Measurements from ENCODE around the gene DLX1. TPM values are rescaled to one million over a fixed set of nuclear protein-coding genes. Genes with fewer than 3 reads are reported as not detected.
A peak's percentile ranks its signal among the peaks of the same experiment; 100 is the strongest.

The DLX1 gene
- total and polyA plus RNA-seq, 2 experiments from 2014 or later = 3.8 to 9.5 TPM

DNA sequence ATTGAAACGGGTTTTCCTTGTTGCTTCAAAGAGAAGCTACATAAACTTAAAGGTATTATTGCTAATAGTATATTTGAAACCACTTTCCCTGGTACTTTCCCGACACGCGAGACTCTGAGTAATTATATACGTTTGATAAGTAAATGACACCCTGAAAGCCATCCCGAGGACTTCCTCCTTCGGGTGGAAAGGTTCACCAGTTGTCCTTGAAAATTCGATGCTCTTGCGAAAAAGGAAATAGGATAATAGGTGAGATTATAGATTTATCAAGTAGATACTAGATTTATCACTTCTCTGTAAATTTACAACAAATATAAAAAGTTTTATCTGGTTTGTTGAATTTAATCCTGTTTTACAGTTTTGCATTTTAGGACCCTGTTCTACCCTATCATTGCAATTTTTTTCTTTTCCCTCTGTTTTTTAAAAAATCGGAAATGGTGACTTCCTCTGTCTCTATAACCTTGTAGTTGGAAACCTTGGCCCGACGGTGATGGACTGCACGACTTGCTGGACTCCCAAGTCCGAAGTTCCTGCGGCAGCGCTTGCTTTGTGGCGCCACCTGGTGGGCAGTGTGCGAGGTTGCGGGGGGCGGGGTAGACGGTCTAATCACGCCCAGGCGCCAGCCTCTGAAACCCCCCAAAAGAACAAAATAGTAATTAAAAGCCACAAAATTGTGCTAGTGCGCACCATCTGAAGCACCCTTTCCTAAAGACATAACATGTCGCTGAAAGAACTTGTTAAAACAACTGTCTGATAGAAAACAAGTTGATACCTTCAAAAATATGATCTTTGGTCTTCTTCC is 18.4 kb downstream of the DLX1 start:
- H3K4me3 ChIP-seq = peak overlapping the region; percentile 83
- H3K4me1 ChIP-seq (ENCODE audit: insufficient read depth) = peaks cover 10% of the 10 kb centered on the region
- no peak for TF ChIP-seq EZH2 (IDR thresholded peaks at IDR 0.05; ENCODE audit: insufficient read depth, poor library complexity, severe bottlenecking)
- TF ChIP-seq EZH2phosphoT487 (IDR thresholded peaks at IDR 0.05; ENCODE audit: insufficient read depth, low read depth) = no peak
- H2AFZ ChIP-seq = peak overlapping the region; percentile 70
- peak overlapping the region; percentile 98 for H3K9ac ChIP-seq
- peak overlapping the region; percentile 99 for H3K4me2 ChIP-seq (ENCODE audit: unreplicated experiment)
- H3K36me3 ChIP-seq (ENCODE audit: low read depth) = no peaks in the 10 kb centered on the region
- H3K9me2 ChIP-seq (ENCODE audit: insufficient read depth) = no peaks in the 10 kb centered on the region
- H3K79me2 ChIP-seq (ENCODE audit: insufficient read depth) = peaks cover 24% of the 10 kb centered on the region
- in situ Hi-C loops (cut with MboI) = loop anchor here (10.0 kb wide), 1 partner anchor 289 kb away; no protein-coding TSS in a partner anchor
- H4K20me1 ChIP-seq (ENCODE audit: insufficient read depth) = no peaks in the 10 kb centered on the region
- H3K27me3 ChIP-seq (replicated peaks; ENCODE audit: insufficient read depth) = no peaks in the 10 kb centered on the region
- DNase-seq = peak; percentile 91
- H3F3A ChIP-seq (ENCODE audit: insufficient read depth) = peaks cover 13% of the 10 kb centered on the region
- H3K27ac ChIP-seq = peak overlapping the region; percentile 98
- no peaks in the 10 kb centered on the region for H3K9me3 ChIP-seq (ENCODE audit: low read depth)
- WGBS, 2 experiments (ENCODE audit: low coverage in 1 of 2, low lambda C conversion rate in 2 of 2, missing lambda C conversion rate in 2 of 2) = 7 to 8% methylated on average over 25 of the region's 25 CpGs

DNA sequence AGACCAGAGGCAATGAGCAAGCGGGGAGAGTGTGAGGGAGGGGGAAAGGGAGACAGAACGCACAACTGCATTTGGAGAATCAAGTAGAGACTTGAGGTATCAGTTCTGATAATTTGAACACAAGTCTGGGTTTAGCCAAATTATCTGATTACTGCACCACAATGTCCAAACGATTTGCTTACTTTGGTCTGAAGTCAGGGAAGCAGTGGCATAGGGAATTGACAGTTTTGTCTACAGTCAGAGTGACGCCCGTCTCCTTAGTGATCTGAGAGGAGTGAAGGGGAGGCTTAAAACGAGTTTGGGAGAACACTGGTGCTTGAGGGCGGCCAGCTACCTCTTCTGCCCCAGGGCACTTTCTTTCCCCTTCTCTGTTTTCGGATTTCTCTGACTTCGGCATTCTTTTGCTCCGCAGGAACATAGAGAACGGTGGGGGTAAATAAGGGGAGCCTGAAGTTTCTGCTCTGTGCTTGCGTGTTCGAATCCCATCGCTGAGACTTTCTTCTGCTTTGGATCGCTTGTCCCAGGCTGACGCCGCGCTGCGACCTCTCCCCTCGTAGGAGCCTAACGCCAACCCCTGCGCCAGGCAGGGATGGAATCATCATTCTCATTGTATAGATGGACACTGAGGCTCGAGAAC is 20.3 kb downstream of the DLX1 start:
- Histone ChIP-seq H2AFZ (peak overlapping the region; percentile 93), H3K79me2 (ENCODE audit: insufficient read depth) (peaks cover 11% of the 10 kb centered on the region), H3F3A (ENCODE audit: insufficient read depth) (peaks cover 8% of the 10 kb centered on the region), H3K36me3 (ENCODE audit: low read depth) (no peaks in the 10 kb centered on the region), H3K9me2 (ENCODE audit: insufficient read depth) (no peaks in the 10 kb centered on the region), H3K4me1 (ENCODE audit: insufficient read depth) (no peaks in the 10 kb centered on the region), H3K27ac (no peak overlapping the region), H4K20me1 (ENCODE audit: insufficient read depth) (no peaks in the 10 kb centered on the region), H3K27me3 (replicated peaks; ENCODE audit: insufficient read depth) (no peaks in the 10 kb centered on the region), H3K9me3 (ENCODE audit: low read depth) (no peaks in the 10 kb centered on the region), H3K4me3 (peak overlapping the region; percentile 73), H3K9ac (peak overlapping the region; percentile 62), H3K4me2 (ENCODE audit: unreplicated experiment) (peak overlapping the region; percentile 78)
- in situ Hi-C loops (cut with MboI) = loop anchor here (10.0 kb wide), 1 partner anchor 291 kb away; no protein-coding TSS in a partner anchor
- DNase-seq = no peak
- 24 to 26% methylated on average over 23 of the region's 23 CpGs for WGBS, 2 experiments (ENCODE audit: low coverage in 1 of 2, low lambda C conversion rate in 2 of 2, missing lambda C conversion rate in 2 of 2)
- no peak for TF ChIP-seq EZH2 (IDR thresholded peaks at IDR 0.05; ENCODE audit: insufficient read depth, poor library complexity, severe bottlenecking)
- TF ChIP-seq EZH2phosphoT487 (IDR thresholded peaks at IDR 0.05; ENCODE audit: insufficient read depth, low read depth) = no peak

DNA sequence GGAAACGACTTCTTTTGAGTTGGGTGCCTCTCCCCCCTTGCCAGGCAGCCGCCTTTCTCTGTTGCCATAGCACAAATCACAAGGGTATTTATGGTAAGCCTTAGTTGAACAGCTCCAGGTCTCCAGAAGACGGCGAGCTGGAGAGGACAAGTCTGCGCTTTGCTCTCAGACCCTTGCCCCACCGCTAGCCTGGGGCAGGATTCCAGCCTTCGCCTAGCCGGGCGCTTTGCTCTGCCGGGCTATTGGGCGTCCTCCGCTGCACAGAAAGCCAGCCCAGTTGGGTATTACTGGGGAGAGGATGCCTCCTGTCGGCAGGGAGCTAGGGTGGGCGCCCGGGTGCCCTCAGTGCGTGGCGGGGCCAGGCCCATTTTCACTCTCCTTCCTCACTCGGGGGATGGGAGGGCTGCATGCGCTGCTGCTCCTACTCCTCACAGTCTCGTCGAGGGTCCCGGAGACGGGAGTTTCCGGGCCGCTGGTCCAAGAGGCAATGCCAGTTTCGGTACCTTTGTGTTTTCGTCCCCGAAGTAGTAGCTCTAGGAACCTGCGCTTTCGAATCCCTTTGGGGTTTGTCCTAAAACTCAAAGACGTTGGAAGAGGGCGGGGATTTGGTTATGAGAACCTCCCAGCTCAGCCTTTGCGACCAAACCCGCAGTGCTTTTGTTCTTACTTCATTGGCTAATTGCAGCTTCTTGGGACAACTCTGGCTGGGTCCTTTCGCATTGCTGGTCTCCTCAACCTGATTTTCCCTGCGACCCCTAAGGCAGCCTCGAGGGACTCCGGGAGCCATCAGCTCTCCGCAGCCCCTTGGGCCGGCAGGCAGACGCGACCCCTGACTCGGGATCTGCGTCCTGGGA is 21.0 kb downstream of the DLX1 start:
- Histone ChIP-seq H3K4me3 (peak overlapping the region; percentile 73), H4K20me1 (ENCODE audit: insufficient read depth) (no peaks in the 10 kb centered on the region), H3K4me2 (ENCODE audit: unreplicated experiment) (peak overlapping the region; percentile 78), H3K27me3 (replicated peaks; ENCODE audit: insufficient read depth) (no peaks in the 10 kb centered on the region), H3K4me1 (ENCODE audit: insufficient read depth) (no peaks in the 10 kb centered on the region), H3K36me3 (ENCODE audit: low read depth) (no peaks in the 10 kb centered on the region), H3K27ac (no peak overlapping the region), H2AFZ (peak overlapping the region; percentile 93), H3K9me3 (ENCODE audit: low read depth) (no peaks in the 10 kb centered on the region), H3F3A (ENCODE audit: insufficient read depth) (peaks cover 8% of the 10 kb centered on the region), H3K9me2 (ENCODE audit: insufficient read depth) (no peaks in the 10 kb centered on the region), H3K9ac (peak overlapping the region; percentile 62), H3K79me2 (ENCODE audit: insufficient read depth) (peaks cover 3% of the 10 kb centered on the region)
- 8 to 9% methylated on average over 44 of the region's 44 CpGs for WGBS, 2 experiments (ENCODE audit: low coverage in 1 of 2, low lambda C conversion rate in 2 of 2, missing lambda C conversion rate in 2 of 2)
- TF ChIP-seq EZH2phosphoT487 (IDR thresholded peaks at IDR 0.05; ENCODE audit: insufficient read depth, low read depth) (no peak), EZH2 (IDR thresholded peaks at IDR 0.05; ENCODE audit: insufficient read depth, poor library complexity, severe bottlenecking) (no peak)
- DNase-seq = peak; percentile 79
- in situ Hi-C loops (cut with MboI) = loop anchor here (10.0 kb wide), 1 partner anchor 292 kb away; no protein-coding TSS in a partner anchor

Data from GM23248 (cell line).